GM23248 (cell line): Measurements from ENCODE around the gene VAPA. TPM values are rescaled to one million over a fixed set of nuclear protein-coding genes. Genes with fewer than 3 reads are reported as not detected.
A peak's percentile ranks its signal among the peaks of the same experiment; 100 is the strongest.

Experiments used
- DNase-seq: peaks from one replicate; pipeline ENCODE4 v3.0.0-alpha.2; 2015
- H2AFZ ChIP-seq: fragments of 200-600 bp; sonication (generic); 2 replicates; pipeline ENCODE4 v1.6.1; 2016; ENCODE audit warnings: antibody characterized with exemption
- H3F3A ChIP-seq: fragments of 200-600 bp; sonication (generic); 2 replicates; pipeline ENCODE4 v1.6.1; 2016; ENCODE audit warnings: mild to moderate bottlenecking, antibody characterized with exemption, mixed run types; ENCODE audit not compliant: insufficient read depth
- H3K27ac ChIP-seq: fragments of 200-600 bp; sonication (generic); 2 replicates; pipeline ENCODE4 v1.5.1; 2016; ENCODE audit warnings: mild to moderate bottlenecking
- H3K27me3 ChIP-seq: fragments of 200-600 bp; sonication (generic); replicated peaks from 2 replicates; pipeline ENCODE4 v1.6.1; 2016; ENCODE audit warnings: mild to moderate bottlenecking; ENCODE audit not compliant: insufficient read depth
- H3K36me3 ChIP-seq: fragments of 200-600 bp; sonication (generic); 2 replicates; pipeline ENCODE4 v1.6.1; 2016; ENCODE audit warnings: low read depth, mild to moderate bottlenecking
- H3K4me1 ChIP-seq: fragments of 200-600 bp; sonication (generic); 2 replicates; pipeline ENCODE4 v1.6.1; 2016; ENCODE audit warnings: mild to moderate bottlenecking; ENCODE audit not compliant: insufficient read depth
- H3K4me2 ChIP-seq: fragments of 200-600 bp; sonication (generic); one replicate; pipeline ENCODE4 v1.6.1; 2016; ENCODE audit warnings: mild to moderate bottlenecking; ENCODE audit not compliant: unreplicated experiment
- H3K4me3 ChIP-seq: fragments of 200-600 bp; sonication (generic); 2 replicates; pipeline ENCODE4 v1.5.1; 2016; ENCODE audit warnings: mild to moderate bottlenecking
- H3K79me2 ChIP-seq: fragments of 200-600 bp; sonication (generic); 2 replicates; pipeline ENCODE4 v1.6.1; 2016; ENCODE audit warnings: mild to moderate bottlenecking; ENCODE audit not compliant: insufficient read depth
- H3K9ac ChIP-seq: fragments of 200-600 bp; sonication (generic); 2 replicates; pipeline ENCODE4 v1.6.1; 2016; ENCODE audit warnings: mild to moderate bottlenecking
- H3K9me2 ChIP-seq: fragments of 200-600 bp; sonication (generic); 2 replicates; pipeline ENCODE4 v1.6.1; 2016; ENCODE audit warnings: mixed run types, mild to moderate bottlenecking, moderate library complexity; ENCODE audit not compliant: insufficient read depth
- H3K9me3 ChIP-seq: fragments of 200-600 bp; sonication (generic); one replicate; pipeline ENCODE4 v1.6.1; 2017; ENCODE audit warnings: low read depth
- H4K20me1 ChIP-seq: fragments of 200-600 bp; sonication (generic); 2 replicates; pipeline ENCODE4 v1.6.0; 2016; ENCODE audit not compliant: insufficient read depth
- EZH2 ChIP-seq: fragments of 200-600 bp; sonication (generic); IDR thresholded peaks from 2 replicates; pipeline ENCODE4 v1.6.1; 2018; ENCODE audit warnings: antibody characterized with exemption, mild to moderate bottlenecking; ENCODE audit not compliant: insufficient read depth, poor library complexity, severe bottlenecking
- EZH2phosphoT487 ChIP-seq: fragments of 200-600 bp; sonication (generic); IDR thresholded peaks from 2 replicates; pipeline ENCODE4 v1.6.1; 2018; ENCODE audit warnings: antibody characterized with exemption, moderate library complexity, mild to moderate bottlenecking, low read depth; ENCODE audit not compliant: insufficient read depth
- WGBS, 2 experiments: methylation state at CpG; one replicate each; pipeline ENCODE4 v1.1.6; 2015 to 2017; ENCODE audit warnings: low lambda C conversion rate in 2 of 2, low coverage in 1 of 2; ENCODE audit errors: missing lambda C conversion rate in 2 of 2; 5-methylcytosine and 5-hydroxymethylcytosine counted together
- in situ Hi-C: fragments of 300-500 bp; cut with MboI; formaldehyde crosslinking; loops from 2 replicates; pipeline ENCODE4 v1.15.0; 2020
- polyA plus RNA-seq: library from polyadenylated mRNA; unstranded; fragments of >200 nt; fragmentation: Nextera tagmentation; extraction: Ambion mirVana; gene quantifications from 2 replicates; pipeline ENCODE4 v1.2.1, GENCODE V29; 2016
- total RNA-seq: library from RNA; depleted of rRNA; stranded (reverse); fragments of >200 nt; shearing (Covaris generic); gene quantifications from 2 replicates; pipeline ENCODE4 v1.2.3, GENCODE V29; 2014

The VAPA gene
- total and polyA plus RNA-seq, 2 experiments from 2014 or later, result 277 to 290 TPM

- Histone ChIP-seq H3K79me2 (no peaks in the 10 kb centered on the region), H2AFZ (peak overlapping the region; percentile 84), H3K4me1 (peaks cover 7% of the 10 kb centered on the region), H3K4me3 (peak overlapping the region; percentile 59), H3F3A (peaks cover 12% of the 10 kb centered on the region), H3K27ac (peak overlapping the region; percentile 90), H3K27me3 (no peaks in the 10 kb centered on the region), H3K9ac (peak overlapping the region; percentile 79), H3K9me2 (no peaks in the 10 kb centered on the region), H3K36me3 (no peaks in the 10 kb centered on the region), H3K9me3 (no peaks in the 10 kb centered on the region), H3K4me2 (peak overlapping the region; percentile 81), H4K20me1 (no peaks in the 10 kb centered on the region)
- no peak for DNase-seq
- in situ Hi-C loops, result no loop called here
- TF ChIP-seq EZH2 (no peak), EZH2phosphoT487 (no peak)
Observed at GRCh38 chr18:9877655-9878014, 36.2 kb upstream of the VAPA start.

- H3K27me3 ChIP-seq, result no peaks in the 10 kb centered on the region
- H3K36me3 ChIP-seq, result no peaks in the 10 kb centered on the region
- H3K4me2 ChIP-seq, result no peak overlapping the region
- no peaks in the 10 kb centered on the region for H3K9me3 ChIP-seq
- H3F3A ChIP-seq, result peaks cover 12% of the 10 kb centered on the region
- H3K9me2 ChIP-seq, result no peaks in the 10 kb centered on the region
- H2AFZ ChIP-seq, result no peak overlapping the region
- no peak overlapping the region; the same call in 1 of the 2 replicates for H3K27ac ChIP-seq
- H4K20me1 ChIP-seq, result no peaks in the 10 kb centered on the region
- in situ Hi-C loops, result no loop called here
- no peak overlapping the region for H3K4me3 ChIP-seq
- TF ChIP-seq EZH2phosphoT487 (no peak), EZH2 (no peak)
- DNase-seq, result no peak
- no peaks in the 10 kb centered on the region for H3K79me2 ChIP-seq
- no peak overlapping the region for H3K9ac ChIP-seq
- 98 to 100% methylated on average over 1 of the region's 1 CpG for WGBS, 2 experiments
- peaks cover 7% of the 10 kb centered on the region for H3K4me1 ChIP-seq
Observed at GRCh38 chr18:9878095-9878494, 35.7 kb upstream of the VAPA start.

- no peaks in the 10 kb centered on the region for H3K27me3 ChIP-seq
- peaks cover 7% of the 10 kb centered on the region for H3K4me1 ChIP-seq
- H4K20me1 ChIP-seq, result no peaks in the 10 kb centered on the region
- H3K4me3 ChIP-seq, result no peak overlapping the region
- WGBS, 2 experiments, result 90 to 91% methylated on average over 6 of the region's 6 CpGs
- no peaks in the 10 kb centered on the region for H3K36me3 ChIP-seq
- H3K9me2 ChIP-seq, result no peaks in the 10 kb centered on the region
- no peak overlapping the region for H3K9ac ChIP-seq
- peaks cover 12% of the 10 kb centered on the region for H3F3A ChIP-seq
- no peaks in the 10 kb centered on the region for H3K79me2 ChIP-seq
- DNase-seq, result no peak
- in situ Hi-C loops, result no loop called here
- no peaks in the 10 kb centered on the region for H3K9me3 ChIP-seq
- H3K4me2 ChIP-seq, result no peak overlapping the region
- no peak for TF ChIP-seq EZH2phosphoT487
- TF ChIP-seq EZH2, result no peak
- H2AFZ ChIP-seq, result no peak overlapping the region
- H3K27ac ChIP-seq, result no peak overlapping the region
Observed at GRCh38 chr18:9878783-9879242, 35.0 kb upstream of the VAPA start.

GRCh38 chr18:9884090-9884489 lies 29.7 kb upstream of the VAPA start:
- H3K36me3 ChIP-seq, result no peaks in the 10 kb centered on the region
- in situ Hi-C loops, result no loop called here
- no peaks in the 10 kb centered on the region for H4K20me1 ChIP-seq
- no peak for DNase-seq
- H3K4me1 ChIP-seq, result no peaks in the 10 kb centered on the region
- H3K9me3 ChIP-seq, result no peaks in the 10 kb centered on the region
- WGBS, 2 experiments, result 79 to 82% methylated on average over 6 of the region's 6 CpGs
- H3F3A ChIP-seq, result no peaks in the 10 kb centered on the region
- no peaks in the 10 kb centered on the region for H3K9me2 ChIP-seq
- H3K27ac ChIP-seq, result no peak overlapping the region
- H3K4me2 ChIP-seq, result no peak overlapping the region
- H3K9ac ChIP-seq, result no peak overlapping the region
- TF ChIP-seq EZH2 (no peak), EZH2phosphoT487 (no peak)
- H3K27me3 ChIP-seq, result no peaks in the 10 kb centered on the region
- no peak overlapping the region for H3K4me3 ChIP-seq
- H3K79me2 ChIP-seq, result no peaks in the 10 kb centered on the region
- no peak overlapping the region for H2AFZ ChIP-seq

GRCh38 chr18:9884532-9885140 lies 29.2 kb upstream of the VAPA start:
- Histone ChIP-seq H2AFZ (no peak overlapping the region), H3K27ac (no peak overlapping the region), H3K4me3 (no peak overlapping the region), H3F3A (no peaks in the 10 kb centered on the region), H4K20me1 (no peaks in the 10 kb centered on the region), H3K36me3 (no peaks in the 10 kb centered on the region), H3K9me2 (no peaks in the 10 kb centered on the region), H3K9ac (no peak overlapping the region), H3K27me3 (no peaks in the 10 kb centered on the region), H3K79me2 (no peaks in the 10 kb centered on the region), H3K4me2 (no peak overlapping the region), H3K4me1 (no peaks in the 10 kb centered on the region), H3K9me3 (no peaks in the 10 kb centered on the region)
- TF ChIP-seq EZH2 (no peak), EZH2phosphoT487 (no peak)
- in situ Hi-C loops, result no loop called here
- 90% methylated on average over 12 of the region's 12 CpGs for WGBS, 2 experiments
- no peak for DNase-seq
